NOMO-1 treated with dmso at 0.1 percent for 144 hours (cell line): ENCODE measurements around the gene FMNL3.

Source experiments
- DNase-seq: peaks from one replicate; lab custom pipeline; 2025; ENCODE audit not compliant: unreplicated experiment; lab: John Stamatoyannopoulos, UW

Gene FMNL3

GRCh38 chr12:49655595-49656236, 51.5 kb downstream of the FMNL3 start:
- no peak for DNase-seq

DNA sequence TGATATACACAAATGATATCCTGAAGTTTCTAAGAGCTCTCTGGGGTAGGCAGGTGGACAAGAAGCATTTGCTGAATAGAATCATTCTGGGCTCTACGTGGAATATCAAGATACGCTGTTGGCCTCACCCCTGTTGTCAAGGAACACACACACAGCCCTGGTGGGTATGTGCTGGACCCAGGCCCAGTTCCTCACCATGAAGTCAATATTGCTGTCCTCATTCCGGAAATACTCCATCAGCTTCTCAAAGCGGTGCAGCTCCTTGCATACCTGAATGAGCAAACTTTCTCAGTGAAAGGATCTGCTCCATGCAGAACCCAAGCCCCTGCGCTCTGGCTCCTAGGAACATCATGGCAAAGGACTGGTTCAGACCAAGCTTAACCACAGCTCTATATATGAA, 52.5 kb downstream of the FMNL3 start:
- DNase-seq = no peak

- DNase-seq = no peak
Observed at GRCh38 chr12:49652921-49653520, 54.2 kb downstream of the FMNL3 start.

DNA sequence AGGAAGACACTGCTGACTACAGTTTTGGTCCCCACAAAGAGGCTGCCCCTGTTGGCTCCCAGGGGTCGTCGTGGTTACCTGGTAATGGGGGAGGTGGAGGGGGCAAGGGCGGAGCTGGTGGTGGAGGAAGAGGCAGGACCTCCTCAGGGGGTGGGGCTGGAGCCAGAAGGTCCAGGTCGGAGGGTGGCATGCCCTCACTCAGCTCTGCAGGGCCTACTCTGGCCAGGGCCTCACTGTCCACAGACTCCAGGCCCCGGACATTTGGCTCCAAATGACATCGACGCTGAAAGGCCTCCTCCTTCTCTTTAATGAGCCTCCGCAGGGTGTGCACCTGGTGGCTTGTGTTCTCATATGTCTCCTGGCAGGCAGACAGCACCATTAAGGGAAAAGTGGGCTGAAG, 55.4 kb downstream of the FMNL3 start:
- DNase-seq = no peak

- DNase-seq = no peak
Observed at GRCh38 chr12:49649892-49650291, 57.3 kb downstream of the FMNL3 start.

- no peak for DNase-seq
Observed at GRCh38 chr12:49649445-49649844, 57.8 kb downstream of the FMNL3 start.

- no peak for DNase-seq
Observed at GRCh38 chr12:49648712-49649003, 58.5 kb downstream of the FMNL3 start.

- DNase-seq = no peak
Observed at GRCh38 chr12:49647827-49648711, 59.1 kb downstream of the FMNL3 start.

GRCh38 chr12:49646871-49647654, 60.1 kb downstream of the FMNL3 start:
- DNase-seq = no peak

DNA sequence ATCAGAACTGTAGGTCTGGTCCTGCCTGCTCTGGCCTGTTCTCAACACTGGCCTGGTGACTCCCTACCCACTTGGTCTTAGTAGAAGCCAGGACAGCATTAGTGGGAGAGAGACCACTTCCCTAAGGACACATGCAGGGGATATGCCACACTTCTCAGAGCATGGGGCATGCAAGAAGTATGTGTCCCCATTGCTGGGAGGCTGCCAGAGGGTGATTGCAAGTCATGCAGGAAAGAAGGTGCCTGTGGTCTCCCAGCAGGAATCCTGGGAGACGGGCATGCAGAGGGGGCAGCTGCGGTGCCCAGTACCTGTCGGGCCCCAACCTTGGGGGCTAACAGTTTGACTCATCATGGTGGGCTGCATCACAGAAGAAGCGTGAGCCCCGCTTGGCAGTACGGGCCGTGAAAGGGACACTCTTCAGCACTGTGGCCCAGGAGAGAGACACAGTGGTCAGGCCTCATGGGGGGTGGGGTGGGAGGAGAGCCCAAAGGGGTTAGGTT, 60.8 kb downstream of the FMNL3 start:
- DNase-seq = no peak

DNA sequence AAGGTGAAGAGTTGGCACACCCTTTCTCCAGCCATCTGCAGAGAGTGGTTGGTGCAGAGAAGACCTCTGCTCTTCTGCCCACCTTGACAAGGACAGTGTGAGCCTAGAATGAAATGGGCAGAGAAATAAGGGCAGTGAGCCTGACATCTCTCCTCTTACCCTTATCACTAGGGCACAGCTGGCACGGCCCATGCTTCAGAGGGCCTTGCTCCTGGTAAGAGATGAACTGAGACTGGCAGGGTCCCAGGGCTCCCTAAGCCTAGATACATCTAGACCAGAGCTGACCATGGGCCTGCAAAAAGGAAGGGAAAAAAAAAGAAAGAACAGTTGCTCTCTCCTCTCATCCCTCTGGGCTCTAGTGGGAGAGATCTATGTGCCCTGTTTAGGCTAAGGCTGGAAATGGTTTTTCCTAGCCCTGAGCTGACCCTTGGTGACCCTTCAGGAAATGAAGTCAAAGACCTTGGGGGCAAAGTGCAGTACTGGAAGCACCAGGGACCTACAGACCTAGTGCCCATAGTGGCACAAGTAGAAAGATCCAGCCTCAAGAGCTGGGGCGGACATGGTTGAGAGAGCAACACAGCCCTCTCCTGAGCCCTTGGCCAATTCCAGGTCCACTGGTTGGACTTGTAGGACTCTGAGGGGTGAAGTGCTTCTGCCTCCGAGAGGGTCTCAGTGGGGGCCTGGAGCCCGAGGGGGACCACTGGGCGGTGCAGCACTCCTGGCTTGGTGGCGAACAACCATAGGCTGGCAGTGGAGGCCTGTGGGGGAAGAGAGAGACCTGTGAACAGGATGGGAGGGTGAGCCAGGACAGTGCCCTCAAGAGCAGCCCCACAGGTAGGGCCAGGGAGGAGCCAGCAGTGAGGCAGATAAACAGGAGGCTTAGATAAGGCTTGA, 61.8 kb downstream of the FMNL3 start:
- DNase-seq = no peak

DNA sequence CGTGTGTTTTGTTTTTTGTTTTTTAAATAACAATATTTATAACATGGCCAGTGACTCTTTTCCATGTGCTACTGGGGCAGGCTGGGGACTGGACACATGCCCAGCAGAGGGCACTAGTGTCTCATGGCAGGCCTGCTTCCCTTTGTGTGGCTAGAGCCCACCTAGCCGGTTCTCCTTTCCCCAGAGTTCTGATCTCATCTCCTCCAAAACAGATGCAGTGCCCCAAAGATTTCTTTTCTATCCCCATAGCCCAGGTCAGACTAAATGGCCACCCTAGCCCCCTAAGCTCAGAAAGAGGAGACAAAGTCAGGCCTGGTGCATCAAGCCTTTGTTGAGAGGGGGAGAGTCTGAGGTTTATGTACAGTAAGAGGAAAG, 62.6 kb downstream of the FMNL3 start:
- peak; percentile 77 for DNase-seq

- DNase-seq = no peak
Observed at GRCh38 chr12:49643961-49644619, 63.1 kb downstream of the FMNL3 start.

DNA sequence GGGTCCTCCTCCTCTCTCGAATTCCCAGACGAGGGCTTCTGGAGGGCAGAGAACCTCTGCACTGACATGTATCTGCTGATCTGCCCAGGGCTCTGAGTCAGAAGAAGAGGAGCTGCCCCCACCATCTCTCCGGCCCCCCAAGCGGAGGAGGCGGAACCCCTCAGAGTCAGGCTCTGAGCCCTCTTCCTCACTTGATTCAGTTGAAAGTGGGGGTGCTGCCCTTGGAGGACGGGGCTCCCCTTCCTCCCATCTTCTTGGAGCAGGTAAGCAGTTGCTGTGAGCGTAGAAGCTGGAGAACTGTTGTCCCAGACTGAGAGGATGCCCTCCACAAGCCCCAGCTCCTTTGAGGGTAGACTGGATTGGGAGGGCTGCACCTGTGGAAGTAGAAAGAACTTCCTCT, 64.1 kb downstream of the FMNL3 start:
- DNase-seq = no peak

GRCh38 chr12:49642370-49642802, 64.8 kb downstream of the FMNL3 start:
- no peak for DNase-seq

DNA sequence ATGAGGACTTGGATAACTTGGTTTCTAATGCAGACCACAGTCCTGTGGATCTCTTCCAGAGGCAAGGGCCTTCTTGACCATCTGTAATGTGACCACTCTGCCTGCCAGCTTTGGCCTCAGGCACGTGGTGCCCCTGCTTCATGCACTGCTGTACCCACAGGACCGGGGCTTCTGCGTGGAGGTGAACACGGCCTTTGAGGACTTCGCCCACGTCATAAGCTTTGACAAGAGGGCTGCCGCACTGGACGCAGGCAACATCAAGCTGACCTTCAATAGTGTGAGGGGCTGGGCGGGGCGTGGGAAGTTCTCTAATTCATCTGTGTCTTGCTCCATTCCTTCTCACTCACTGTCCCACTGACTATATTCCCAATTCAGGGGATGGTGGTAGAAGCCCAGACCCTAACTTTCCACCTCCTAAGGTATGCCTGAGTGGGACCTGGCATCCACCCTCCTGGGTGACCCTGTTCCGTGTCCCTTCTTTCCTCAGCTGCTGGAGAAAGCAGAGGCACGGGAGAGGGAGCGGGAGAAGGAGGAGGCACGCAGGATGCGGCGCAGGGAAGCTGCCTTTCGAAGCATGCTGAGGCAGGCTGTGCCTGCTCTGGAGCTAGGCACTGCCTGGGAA, 65.3 kb downstream of the FMNL3 start:
- no peak for DNase-seq

- peak; percentile 44 for DNase-seq
Observed at GRCh38 chr12:49636979-49637755, 70.0 kb downstream of the FMNL3 start.

- no peak for DNase-seq
Observed at GRCh38 chr12:49636574-49636973, 70.6 kb downstream of the FMNL3 start.

DNA sequence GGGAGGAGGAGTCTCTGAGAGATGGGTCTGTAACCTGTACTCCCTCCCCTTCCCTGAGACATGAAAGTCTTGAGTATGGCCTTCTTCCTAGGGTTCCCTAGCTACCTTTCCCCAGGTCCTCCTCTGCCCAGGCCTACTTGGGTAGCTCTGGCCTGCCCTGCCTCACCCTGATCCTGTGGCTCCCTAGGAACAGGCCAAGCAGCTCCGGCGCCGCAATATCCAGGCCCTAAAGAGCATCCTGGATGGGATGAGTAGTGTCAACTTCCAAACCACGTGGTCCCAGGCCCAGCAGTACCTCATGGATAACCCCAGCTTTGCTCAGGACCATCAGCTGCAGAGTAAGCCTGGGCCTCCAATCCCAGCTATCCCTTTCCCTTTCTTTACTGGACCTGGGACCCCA, 71.5 kb downstream of the FMNL3 start:
- DNase-seq = no peak
